ENCODE results near the gene SLC52A3. TPM values are rescaled to one million over a fixed set of nuclear protein-coding genes. Genes with fewer than 3 reads are reported as not detected.

Gene SLC52A3
- total RNA-seq, 1 donor: not detected

DNA sequence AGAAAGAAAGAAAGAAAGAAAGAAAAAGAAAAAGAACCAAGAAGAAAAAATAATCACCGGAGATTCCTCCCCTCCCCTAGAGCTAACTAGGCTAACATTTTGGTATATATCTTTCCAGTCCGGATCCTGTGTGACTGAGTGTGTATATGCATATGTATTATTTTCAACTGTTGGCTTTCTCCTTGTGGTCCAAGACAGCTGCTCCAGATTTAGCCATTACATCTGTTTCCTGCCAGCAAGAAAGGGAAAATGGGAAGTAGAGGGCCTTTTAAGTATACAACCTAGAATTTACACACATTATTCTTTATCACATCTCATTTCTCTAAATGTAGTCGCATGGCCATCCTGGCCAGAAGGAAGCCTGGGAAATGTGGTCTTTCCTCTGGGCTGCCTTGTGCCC, 15.2 kb downstream of the SLC52A3 start:
- Histone ChIP-seq H3K4me3 (ENCODE audit: low read length) (no peak overlapping the region), H3K9me3 (ENCODE audit: low read depth, low read length) (no peaks in the 10 kb centered on the region), H3K27me3 (ENCODE audit: insufficient read depth, low read length) (no peaks in the 10 kb centered on the region), H3K4me1 (ENCODE audit: insufficient read depth, low read length) (no peaks in the 10 kb centered on the region)

DNA sequence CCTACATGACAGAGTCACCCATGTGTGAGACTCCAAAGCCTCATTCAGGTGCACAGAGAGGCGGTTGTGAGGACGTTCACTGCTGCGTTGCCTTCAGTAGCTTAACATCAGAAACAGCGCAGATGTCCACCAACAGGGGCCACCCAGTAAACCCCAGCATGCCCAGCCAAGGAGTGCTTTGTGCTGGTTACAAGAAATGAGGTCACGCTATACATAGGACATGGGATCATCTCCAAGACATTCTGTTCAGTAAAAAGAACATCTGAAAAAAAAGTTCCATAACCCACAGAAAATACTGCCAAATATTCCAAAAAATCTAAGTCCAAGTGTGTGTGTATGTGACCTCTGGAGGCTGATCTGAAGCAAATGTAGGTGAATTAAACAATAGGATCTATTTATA, 16.0 kb downstream of the SLC52A3 start:
- Histone ChIP-seq H3K4me3 (ENCODE audit: low read length) (no peak overlapping the region), H3K9me3 (ENCODE audit: low read depth, low read length) (no peaks in the 10 kb centered on the region), H3K27me3 (ENCODE audit: insufficient read depth, low read length) (no peaks in the 10 kb centered on the region), H3K4me1 (ENCODE audit: insufficient read depth, low read length) (no peaks in the 10 kb centered on the region)

DNA sequence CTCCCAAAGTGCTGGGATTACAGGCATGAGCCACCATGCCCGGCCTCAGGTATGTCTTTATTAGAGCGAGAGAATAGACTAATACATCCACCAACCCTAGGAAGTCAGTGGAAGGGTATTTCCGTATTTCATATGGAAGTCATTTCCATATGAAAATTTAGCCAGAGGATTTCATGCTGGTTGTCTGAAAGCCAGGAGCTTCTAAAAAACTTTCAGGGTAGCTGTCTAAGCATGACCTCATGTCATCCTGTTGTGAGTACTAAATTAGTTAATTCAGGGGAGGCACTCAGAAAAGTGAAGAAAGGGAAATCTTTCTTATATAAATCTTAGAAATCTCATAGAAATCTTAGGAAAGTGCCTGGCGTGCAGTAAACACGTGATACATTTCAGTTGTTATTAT, 16.5 kb downstream of the SLC52A3 start:
- Histone ChIP-seq H3K9me3 (ENCODE audit: low read depth, low read length) (no peaks in the 10 kb centered on the region), H3K4me1 (ENCODE audit: insufficient read depth, low read length) (no peaks in the 10 kb centered on the region), H3K27me3 (ENCODE audit: insufficient read depth, low read length) (no peaks in the 10 kb centered on the region)

DNA sequence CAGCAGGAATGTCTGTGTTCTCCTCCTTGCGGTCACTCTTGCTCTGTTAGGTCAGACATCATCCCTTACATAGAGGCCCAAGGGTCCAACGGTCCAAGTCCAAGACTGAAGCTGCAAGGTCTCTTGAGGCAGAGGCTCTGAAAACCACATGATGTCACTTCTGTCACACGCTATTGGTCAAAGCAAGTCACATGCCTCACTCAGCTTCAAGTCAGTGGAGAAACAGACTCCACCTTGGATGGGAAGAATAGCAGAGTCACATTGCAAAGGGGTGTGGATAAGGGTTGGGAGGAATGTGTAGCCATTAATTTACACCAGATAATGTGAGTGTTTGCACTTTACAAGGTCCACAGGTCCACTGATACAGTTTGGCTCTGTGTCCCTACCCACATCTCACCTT, 17.5 kb downstream of the SLC52A3 start:
- Histone ChIP-seq H3K4me1 (ENCODE audit: insufficient read depth, low read length) (no peaks in the 10 kb centered on the region), H3K9me3 (ENCODE audit: low read depth, low read length) (peaks cover 5% of the 10 kb centered on the region), H3K27me3 (ENCODE audit: insufficient read depth, low read length) (no peaks in the 10 kb centered on the region), H3K4me3 (ENCODE audit: low read length) (no peak overlapping the region)

More for the DNA sequence above, 16.5 kb downstream of the SLC52A3 start:
- no peak overlapping the region for H3K4me3 ChIP-seq (ENCODE audit: low read length)

DNA sequence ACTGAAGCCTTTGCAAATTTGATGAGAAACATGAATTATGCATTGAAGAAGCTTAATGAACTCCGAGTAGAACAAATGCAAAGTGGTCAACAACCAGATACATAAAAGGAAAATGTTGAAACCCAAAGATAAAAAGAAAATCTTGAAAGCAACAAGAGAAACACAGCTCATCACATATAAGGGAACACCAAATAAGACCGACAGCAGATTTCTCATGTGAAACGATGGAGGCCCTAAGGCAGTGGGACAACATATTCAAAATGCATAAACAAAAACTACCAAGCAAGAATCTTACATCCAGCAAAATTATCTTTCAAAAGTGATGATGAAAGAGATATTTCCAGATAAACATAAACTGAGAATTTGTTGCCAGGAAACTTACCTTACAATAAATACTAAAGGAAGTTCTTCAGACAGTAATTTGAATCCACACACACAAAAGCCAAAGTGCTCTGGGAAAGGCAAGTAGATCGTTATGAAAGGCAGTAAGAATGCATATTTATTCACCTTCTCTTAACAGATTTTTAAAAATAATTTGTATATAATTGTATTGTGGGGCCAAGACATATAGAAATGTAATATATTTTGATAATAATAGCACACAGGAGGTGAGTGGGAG, 22.5 kb downstream of the SLC52A3 start:
- Histone ChIP-seq H3K9me3 (ENCODE audit: low read depth, low read length) (peaks cover 11% of the 10 kb centered on the region), H3K4me3 (ENCODE audit: low read length) (no peak overlapping the region), H3K4me1 (ENCODE audit: insufficient read depth, low read length) (no peaks in the 10 kb centered on the region), H3K27me3 (ENCODE audit: insufficient read depth, low read length) (no peaks in the 10 kb centered on the region)

DNA sequence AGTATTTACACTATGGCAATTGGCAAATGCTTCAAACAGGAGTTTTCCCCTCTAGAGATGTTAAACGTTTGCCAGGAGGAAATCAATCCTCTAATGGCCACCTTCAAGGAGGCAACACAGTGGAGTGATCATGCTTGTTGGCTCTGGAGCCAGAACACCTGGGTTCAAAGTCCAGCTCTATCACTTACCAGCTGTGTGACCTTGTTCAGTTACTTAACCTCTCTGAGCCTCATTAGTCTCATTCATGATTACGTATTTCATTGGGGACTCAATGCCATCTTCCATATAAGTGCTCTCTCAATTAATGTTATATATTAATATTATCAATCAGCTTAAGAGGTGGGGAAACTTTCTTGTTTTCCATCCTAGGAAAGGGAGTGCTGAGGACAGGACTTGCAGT, 26.1 kb downstream of the SLC52A3 start:
- H3K27me3 ChIP-seq (ENCODE audit: insufficient read depth, low read length): no peaks in the 10 kb centered on the region
- H3K9me3 ChIP-seq (ENCODE audit: low read depth, low read length): peaks cover 11% of the 10 kb centered on the region
- no peaks in the 10 kb centered on the region for H3K4me1 ChIP-seq (ENCODE audit: insufficient read depth, low read length)
- H3K4me3 ChIP-seq (ENCODE audit: low read length): no peak overlapping the region

DNA sequence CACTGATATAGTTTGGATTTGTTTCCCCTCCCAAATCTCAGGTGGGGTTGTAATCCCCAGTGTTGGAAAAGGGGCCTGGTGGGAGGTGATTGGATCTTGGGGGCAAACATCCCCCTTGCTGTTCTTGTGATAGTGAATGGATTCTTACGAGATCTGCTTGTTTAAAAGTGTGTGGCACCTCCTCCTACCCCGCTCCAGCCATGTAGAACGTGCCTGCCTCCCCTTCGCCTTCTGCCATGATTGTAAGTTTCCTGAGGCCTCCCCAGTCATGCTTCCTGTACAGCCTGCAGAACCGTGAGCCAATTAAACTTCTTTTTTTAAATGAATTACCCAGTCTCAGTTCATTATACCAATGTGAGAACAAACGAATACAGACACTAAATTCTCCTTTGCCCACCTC, 26.7 kb downstream of the SLC52A3 start:
- no peak overlapping the region for H3K4me3 ChIP-seq (ENCODE audit: low read length)
- H3K9me3 ChIP-seq (ENCODE audit: low read depth, low read length): peaks cover 11% of the 10 kb centered on the region
- H3K4me1 ChIP-seq (ENCODE audit: insufficient read depth, low read length): no peaks in the 10 kb centered on the region
- H3K27me3 ChIP-seq (ENCODE audit: insufficient read depth, low read length): no peaks in the 10 kb centered on the region

DNA sequence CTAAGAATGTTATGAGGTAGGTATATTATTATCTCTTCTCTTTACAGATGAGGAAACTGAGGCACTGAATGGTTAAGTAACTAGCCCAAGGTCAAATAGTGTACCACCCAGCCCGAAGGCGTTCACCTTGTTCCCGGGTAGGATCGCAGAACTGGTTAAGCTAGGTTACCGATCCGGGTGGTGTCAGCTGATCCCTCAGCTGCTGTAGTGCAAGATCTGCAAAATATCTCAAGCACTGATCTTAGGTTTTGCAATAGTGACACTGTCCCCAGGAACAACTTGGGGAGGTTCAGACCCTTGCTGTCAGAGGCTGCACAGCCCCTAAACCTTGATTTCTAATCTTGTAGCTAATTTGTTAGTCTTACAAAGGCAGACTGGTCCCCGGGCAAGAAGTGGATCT, 28.1 kb downstream of the SLC52A3 start:
- H3K4me3 ChIP-seq (ENCODE audit: low read length): no peak overlapping the region
- no peaks in the 10 kb centered on the region for H3K4me1 ChIP-seq (ENCODE audit: insufficient read depth, low read length)
- H3K27me3 ChIP-seq (ENCODE audit: insufficient read depth, low read length): no peaks in the 10 kb centered on the region

DNA sequence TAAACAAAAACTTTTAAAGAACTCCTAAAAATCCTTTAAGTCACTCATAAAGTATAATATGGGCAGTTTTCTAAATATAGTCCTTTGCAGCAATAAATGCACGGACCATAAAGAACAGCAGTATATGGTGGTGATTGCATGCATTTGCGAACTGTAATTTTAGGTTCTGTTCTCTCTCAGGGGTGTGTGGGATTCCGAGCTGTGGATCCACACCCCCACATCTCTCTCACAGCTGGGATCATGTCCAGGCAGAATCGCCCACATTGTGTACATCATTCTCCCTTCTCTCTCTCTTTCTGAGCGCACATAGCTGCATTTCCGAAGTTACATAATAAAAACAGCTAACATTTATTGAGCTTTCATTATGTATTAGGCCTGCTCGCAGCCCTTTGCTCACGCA, 28.6 kb downstream of the SLC52A3 start:
- Histone ChIP-seq H3K4me1 (ENCODE audit: insufficient read depth, low read length) (no peaks in the 10 kb centered on the region), H3K27me3 (ENCODE audit: insufficient read depth, low read length) (no peaks in the 10 kb centered on the region), H3K9me3 (ENCODE audit: low read depth, low read length) (no peaks in the 10 kb centered on the region), H3K4me3 (ENCODE audit: low read length) (no peak overlapping the region)

More for the DNA sequence above, 28.1 kb downstream of the SLC52A3 start:
- H3K9me3 ChIP-seq (ENCODE audit: low read depth, low read length): no peaks in the 10 kb centered on the region

DNA sequence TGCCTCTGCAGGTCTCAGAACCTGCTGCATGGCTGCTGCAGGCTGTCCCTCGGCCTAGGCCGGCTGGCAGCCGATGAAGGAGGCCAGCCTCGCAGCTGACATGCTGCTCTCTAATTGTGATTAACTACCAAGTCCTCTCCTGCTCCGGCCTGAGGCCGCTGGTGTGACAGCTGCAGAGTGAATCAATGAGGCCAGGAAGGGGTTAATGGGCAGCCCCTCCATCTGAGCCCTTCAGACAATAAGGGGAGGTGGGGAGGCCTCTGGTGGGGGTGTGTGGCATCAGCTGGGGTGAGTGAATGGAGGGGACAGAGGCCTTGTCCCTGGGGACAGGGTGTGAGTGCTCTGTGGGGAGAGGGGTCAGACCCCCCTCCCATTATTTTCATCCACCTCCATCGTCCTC, 34.4 kb downstream of the SLC52A3 start:
- no peaks in the 10 kb centered on the region for H3K9me3 ChIP-seq (ENCODE audit: low read depth, low read length)
- H3K27me3 ChIP-seq (ENCODE audit: insufficient read depth, low read length): peaks cover 9% of the 10 kb centered on the region
- H3K4me1 ChIP-seq (ENCODE audit: insufficient read depth, low read length): no peaks in the 10 kb centered on the region
- H3K4me3 ChIP-seq (ENCODE audit: low read length): no peak overlapping the region

DNA sequence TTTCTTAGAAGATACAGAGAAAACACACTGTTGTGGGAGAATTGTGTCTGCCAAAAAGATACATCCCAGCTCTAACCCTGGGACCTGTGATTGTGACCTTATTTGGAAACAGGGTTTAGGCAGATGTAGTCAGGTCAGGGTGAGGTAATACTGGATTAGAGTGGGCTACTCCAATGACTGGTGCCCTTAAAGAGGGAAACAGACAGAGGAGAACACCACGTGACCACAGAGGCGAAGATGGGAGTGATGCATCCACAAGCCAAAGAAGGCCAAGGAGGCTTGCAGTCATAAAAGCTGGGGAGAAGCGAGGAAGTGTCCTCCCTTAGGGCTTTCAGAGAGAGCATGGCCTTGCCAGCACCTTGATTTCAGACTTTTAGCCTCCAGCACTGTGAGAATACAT, 35.6 kb downstream of the SLC52A3 start:
- peaks cover 3% of the 10 kb centered on the region for H3K4me1 ChIP-seq (ENCODE audit: insufficient read depth, low read length)
- H3K9me3 ChIP-seq (ENCODE audit: low read depth, low read length): no peaks in the 10 kb centered on the region
- H3K27me3 ChIP-seq (ENCODE audit: insufficient read depth, low read length): peaks cover 16% of the 10 kb centered on the region
- H3K4me3 ChIP-seq (ENCODE audit: low read length): no peak overlapping the region

DNA sequence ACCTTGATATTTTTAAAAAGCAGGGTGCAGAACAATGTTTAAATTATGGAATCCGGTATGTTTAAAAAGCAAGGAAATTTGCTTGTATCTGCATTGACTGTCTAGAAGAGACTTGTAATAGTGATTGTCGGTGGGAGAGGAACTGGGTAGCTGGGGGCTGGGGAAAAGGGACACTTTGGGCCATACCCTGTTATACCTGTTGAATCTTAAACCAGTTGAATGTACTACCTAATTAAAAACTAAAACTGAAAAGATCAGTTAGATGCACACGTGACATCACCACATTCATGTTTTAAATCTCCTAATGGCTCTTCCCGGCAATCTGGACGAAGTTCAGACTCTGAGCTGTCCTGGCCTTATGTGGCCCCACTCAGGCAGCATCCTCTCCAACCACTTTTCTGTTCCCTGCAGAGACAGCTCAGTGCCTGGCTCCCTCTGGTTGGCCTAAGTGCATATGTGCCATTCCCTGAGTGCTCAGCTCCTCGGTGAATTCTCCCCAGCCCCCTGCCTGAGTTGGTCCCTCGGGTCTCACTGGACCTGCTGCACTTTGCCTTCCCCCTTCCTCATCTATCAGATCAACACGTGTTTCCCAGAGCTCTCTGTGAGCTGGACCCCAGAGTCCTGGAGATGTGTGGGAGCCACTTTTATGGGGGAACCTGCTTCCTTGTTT, 36.3 kb downstream of the SLC52A3 start:
- Histone ChIP-seq H3K4me3 (ENCODE audit: low read length) (no peak overlapping the region), H3K27me3 (ENCODE audit: insufficient read depth, low read length) (peaks cover 18% of the 10 kb centered on the region), H3K4me1 (ENCODE audit: insufficient read depth, low read length) (peaks cover 3% of the 10 kb centered on the region), H3K9me3 (ENCODE audit: low read depth, low read length) (no peaks in the 10 kb centered on the region)

DNA sequence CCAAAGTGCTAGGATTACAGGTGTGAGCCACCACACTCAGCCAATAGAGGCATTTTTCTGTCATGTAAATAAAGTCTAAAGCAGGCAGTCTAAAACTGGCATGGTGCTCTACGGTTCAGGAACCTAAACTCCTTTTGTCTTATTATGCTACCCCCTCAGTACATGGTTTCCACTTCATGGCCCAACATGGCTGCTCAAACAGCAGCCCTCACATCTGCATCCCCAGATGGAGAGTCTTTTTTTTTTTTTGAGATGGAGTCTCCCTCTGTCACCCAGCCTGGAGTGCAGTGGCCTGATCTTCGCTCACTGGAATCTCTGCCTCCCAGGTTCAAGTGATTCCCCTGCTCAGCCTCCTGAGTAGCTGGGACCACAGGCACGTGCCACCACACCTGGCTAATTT, 38.3 kb downstream of the SLC52A3 start:
- peaks cover 30% of the 10 kb centered on the region for H3K27me3 ChIP-seq (ENCODE audit: insufficient read depth, low read length)
- H3K4me3 ChIP-seq (ENCODE audit: low read length): no peak overlapping the region
- peaks cover 3% of the 10 kb centered on the region for H3K4me1 ChIP-seq (ENCODE audit: insufficient read depth, low read length)
- no peaks in the 10 kb centered on the region for H3K9me3 ChIP-seq (ENCODE audit: low read depth, low read length)

DNA sequence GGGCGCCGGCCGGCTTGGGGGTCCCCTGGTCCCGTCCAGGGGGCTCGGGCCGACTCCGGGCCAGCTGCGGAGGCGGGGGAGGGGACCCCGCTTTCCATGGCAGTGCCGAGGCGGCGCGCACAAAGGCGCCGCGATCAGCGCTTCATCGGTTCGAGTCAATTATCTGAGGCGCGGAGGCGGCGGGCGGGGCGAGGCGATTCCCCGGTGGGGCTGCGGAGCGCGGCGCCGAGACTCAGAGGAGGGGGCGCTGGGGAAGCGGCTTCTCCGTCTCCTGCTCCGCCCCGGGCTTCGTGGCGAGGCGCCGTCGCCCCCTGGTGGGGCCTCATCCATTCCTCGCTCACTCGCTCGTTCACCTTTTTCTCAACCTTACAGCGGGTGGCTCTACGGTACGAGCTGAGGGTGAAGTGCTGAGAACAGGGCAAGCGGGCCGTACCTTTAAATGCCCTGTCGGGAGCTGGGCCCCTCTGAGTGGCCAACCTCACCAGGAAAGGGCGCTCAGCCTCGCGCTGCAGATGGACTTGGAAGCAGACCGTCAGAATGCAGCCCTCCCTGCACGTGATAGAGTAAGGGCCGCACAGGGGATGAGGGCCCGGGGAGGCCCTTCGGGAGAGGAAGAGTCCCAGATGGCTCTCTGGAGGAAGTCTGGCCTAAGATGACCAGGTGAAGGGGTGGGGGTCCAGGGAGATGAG, 39.9 kb downstream of the SLC52A3 start:
- no peaks in the 10 kb centered on the region for H3K9me3 ChIP-seq (ENCODE audit: low read depth, low read length)
- peaks cover 3% of the 10 kb centered on the region for H3K4me1 ChIP-seq (ENCODE audit: insufficient read depth, low read length)
- no peak overlapping the region for H3K4me3 ChIP-seq (ENCODE audit: low read length)
- H3K27me3 ChIP-seq (ENCODE audit: insufficient read depth, low read length): peaks cover 30% of the 10 kb centered on the region

DNA sequence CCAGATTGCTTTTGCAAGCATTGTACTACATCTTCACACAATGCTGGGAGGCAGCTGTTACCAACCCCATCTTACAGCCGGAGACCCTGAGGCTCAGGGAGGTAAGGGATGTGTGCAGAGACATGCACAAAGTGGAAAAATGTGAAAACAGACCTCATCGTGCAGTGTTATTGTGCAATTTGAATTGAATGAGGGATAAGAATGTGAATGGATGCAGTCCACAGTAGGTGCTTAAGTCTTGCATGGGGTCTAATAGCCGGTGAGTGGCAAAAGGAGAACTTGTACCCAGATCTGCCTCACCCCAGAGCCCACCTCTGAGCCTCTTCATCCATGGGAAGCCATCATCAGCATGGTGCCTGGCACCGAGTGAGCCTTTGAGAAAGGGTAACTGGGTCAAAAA, 42.1 kb downstream of the SLC52A3 start:
- no peak overlapping the region for H3K4me3 ChIP-seq (ENCODE audit: low read length)
- H3K9me3 ChIP-seq (ENCODE audit: low read depth, low read length): no peaks in the 10 kb centered on the region
- H3K27me3 ChIP-seq (ENCODE audit: insufficient read depth, low read length): peaks cover 30% of the 10 kb centered on the region
- H3K4me1 ChIP-seq (ENCODE audit: insufficient read depth, low read length): peaks cover 3% of the 10 kb centered on the region
